Right ventricle myocardium superior (tissue), 1 donor: Measurements from ENCODE around the gene VWA7. TPM values are rescaled to one million over a fixed set of nuclear protein-coding genes. Genes with fewer than 3 reads are reported as not detected.
"Not testable (repeated sequence)": the region's sequence is repeated elsewhere in the genome, so short reads cannot be mapped to it uniquely, and the experiment has no call there.

Experiments
- ATAC-seq: fragments of 200-7000 bp; cut with Tn5 transposase; one replicate; pipeline ENCODE4 v1.9.1; 2020; ENCODE audit warnings: mild to moderate bottlenecking; ENCODE audit not compliant: poor library complexity
- DNase-seq: peaks from one replicate; pipeline ENCODE4 v3.0.0-alpha.2; 2020
- intact Hi-C: fragments of 100-400 bp; cut with DNase I; formaldehyde crosslinking; loops from one replicate; pipeline ENCODE4 v1.11.2; 2022
- long read RNA-seq: library from polyadenylated mRNA; unstranded; transcript quantifications from one replicate; pipeline ENCODE4 v2.0.0, GENCODE V29; 2021
- total RNA-seq: library from RNA; stranded (reverse); fragmentation: NEBNext Ultra II Directional; extraction: Animal tissue kit (Norgen Biotek cat#: 25700); gene quantifications from one replicate; pipeline ENCODE4 v1.2.1, GENCODE V29; 2021
- donor health status: DM: no; HTN: yes; CAD: no; lungs with severe emphysema.

Gene VWA7, protein sequence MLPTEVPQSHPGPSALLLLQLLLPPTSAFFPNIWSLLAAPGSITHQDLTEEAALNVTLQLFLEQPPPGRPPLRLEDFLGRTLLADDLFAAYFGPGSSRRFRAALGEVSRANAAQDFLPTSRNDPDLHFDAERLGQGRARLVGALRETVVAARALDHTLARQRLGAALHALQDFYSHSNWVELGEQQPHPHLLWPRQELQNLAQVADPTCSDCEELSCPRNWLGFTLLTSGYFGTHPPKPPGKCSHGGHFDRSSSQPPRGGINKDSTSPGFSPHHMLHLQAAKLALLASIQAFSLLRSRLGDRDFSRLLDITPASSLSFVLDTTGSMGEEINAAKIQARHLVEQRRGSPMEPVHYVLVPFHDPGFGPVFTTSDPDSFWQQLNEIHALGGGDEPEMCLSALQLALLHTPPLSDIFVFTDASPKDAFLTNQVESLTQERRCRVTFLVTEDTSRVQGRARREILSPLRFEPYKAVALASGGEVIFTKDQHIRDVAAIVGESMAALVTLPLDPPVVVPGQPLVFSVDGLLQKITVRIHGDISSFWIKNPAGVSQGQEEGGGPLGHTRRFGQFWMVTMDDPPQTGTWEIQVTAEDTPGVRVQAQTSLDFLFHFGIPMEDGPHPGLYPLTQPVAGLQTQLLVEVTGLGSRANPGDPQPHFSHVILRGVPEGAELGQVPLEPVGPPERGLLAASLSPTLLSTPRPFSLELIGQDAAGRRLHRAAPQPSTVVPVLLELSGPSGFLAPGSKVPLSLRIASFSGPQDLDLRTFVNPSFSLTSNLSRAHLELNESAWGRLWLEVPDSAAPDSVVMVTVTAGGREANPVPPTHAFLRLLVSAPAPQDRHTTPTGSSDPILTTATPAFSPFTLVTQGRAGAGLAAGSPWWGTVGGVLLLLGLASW
- 9.5 TPM for total RNA-seq
- long read RNA-seq = 0 reads

DNA sequence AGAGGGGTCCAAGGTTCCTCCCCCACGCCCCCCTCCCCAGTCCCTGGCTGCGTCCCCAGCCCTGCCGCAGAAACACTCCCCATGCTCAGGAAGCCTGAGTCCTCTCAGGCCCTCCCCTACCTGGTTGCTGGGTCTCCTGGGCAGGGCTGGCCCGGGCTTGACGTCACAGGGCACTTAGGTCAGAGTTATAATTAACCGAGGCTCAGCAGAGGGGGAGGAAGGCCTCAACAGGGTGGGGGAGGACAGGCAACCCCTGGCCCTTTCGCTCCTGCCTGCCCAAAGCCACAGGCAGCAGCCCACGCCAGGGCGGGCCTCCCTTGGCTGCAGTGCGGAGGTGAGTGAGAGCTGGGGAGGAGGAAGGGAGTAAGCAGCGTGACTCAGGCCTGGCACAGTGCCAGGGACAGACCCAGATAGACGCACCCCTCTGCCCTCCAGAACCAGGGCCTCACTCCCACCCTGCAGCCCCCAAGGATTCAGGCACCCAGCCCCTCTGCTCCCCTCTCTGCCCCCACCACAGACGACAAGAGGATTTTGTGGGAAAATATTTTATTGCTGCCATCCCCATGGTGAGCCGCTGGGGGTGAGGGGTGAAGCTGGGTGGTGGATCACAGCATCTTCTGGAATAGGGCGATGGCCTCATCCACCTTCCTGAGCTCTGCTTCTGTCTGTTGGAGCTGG, at the start of gene VWA7:
TSS of gene VWA7 (minus strand) at position 340 of the 678 bp plus-strand sequence. CDS start 549 bp downstream, outside the sequence.
- ATAC-seq = peak; percentile 91
- peak; percentile 80 for DNase-seq
- intact Hi-C loops = loop anchor here (10.0 kb wide), 1 partner anchor 92 kb away; the partner anchor contains the start of gene LY6G5C

DNA sequence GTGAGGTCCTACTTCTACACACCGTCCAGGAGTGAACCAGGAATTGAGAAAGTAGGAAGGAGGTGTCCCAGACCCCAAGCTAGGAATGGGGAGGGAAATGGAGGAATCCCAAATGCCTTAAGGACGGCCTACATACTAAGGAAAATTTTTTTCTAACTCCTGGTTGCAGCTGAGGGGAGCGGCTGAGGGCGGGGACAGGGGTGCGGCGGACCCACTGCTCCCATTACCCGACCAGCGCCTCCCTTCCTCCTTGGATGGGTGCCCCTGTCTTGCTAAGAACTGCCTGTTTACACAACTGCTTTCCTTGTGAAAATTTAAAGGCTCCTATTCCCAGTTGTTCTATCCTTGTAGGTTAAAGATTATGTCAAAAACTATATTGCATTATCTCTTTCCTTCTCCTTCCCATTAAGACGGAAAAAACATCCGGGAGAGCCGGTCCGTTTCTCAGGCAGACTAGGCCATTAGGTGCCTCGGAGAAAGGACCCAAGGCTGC, 49.7 kb upstream of the VWA7 start:
- DNase-seq (peak; percentile 93), ATAC-seq (peak; percentile 52)
- intact Hi-C loops = no loop called here

DNA sequence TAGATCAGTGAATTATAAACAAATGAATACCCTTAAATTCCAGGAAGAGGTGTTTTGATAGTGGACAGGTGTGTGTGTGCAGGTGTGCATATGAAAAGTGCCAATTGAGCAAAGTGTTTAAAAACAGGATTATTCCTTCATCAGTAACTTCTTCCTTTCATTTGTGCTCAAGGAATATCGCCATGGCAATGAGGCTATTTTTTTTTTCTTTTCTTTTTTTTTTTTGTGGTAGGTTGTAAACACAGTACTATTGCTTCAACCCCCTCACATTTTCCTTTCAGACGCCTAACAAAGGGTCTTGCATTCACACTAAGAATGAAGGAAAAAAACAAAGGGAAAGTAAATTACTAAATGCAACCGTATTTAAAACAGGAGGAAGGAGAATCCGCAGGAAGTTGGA, 48.4 kb upstream of the VWA7 start:
- no peak for DNase-seq
- no peak for ATAC-seq
- intact Hi-C loops = no loop called here

DNA sequence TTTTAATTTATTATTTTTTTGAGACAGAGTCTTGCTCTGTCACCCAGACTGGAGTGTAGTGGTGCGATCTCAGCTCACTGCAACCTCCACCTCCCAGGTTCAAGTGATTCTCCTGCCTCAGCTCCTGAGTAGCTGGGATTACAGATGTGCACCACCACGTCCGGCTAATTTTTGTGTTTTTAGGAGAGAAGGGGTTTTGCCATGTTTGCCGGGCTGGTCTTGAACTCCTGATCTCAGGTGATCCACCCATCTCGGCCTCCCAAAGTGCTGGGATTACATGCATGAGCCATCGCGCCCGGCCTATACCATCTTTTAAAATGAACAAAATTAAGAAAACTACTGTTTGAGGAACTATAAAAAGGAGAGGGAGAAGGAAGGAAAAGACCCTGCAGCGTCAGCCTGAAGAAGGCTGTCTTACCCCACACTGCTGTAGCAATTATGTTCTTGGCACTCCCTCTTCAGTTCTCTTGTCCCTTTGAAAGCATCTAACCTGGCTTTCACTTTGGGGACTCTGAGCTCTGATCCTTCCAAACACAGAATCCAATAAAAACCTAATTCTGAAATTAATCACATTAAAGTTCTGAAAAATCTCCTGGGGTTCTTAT, 46.6 kb upstream of the VWA7 start:
- intact Hi-C loops, DNase-seq, ATAC-seq: not testable (repeated sequence)

DNA sequence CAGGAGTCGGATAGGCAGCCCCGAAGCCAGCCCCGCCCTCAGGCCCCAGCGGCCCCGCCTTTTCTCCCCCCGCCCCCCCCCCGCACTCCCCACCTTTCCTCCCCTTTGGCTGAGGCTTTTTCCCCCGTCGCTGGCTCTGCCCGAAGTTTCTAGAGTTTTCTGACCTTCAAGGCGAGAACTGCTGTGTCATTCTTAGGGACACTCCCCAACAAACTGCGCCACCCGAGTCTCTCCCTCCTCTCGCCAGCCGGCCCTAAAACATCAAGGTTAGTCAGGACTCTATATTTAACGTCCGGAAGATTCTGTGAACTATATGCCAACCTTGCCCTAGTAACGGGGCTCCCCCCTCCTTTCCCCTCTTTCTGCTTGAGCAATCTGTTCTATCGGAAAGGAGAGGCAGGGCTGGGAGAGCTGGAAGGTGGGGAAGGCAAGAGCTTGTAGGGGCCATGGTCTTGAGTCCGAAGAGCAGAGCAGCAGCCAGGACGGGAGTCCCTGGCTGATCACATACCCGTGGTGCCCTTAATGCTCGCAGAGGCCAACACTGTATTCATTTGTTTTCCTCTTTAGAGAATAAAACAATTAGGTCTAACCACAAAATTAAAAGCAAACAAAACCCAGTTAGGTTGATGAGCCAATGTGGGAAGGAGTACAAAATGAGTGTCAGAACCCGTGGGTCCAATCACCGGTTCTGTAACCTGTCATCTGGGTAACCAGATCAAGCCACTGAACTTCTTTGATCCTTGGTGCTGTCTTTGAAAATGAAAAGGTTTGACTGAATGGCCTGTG, 45.1 kb upstream of the VWA7 start:
- intact Hi-C loops = no loop called here
- DNase-seq = peak; percentile 88
- peak; percentile 71 for ATAC-seq

DNA sequence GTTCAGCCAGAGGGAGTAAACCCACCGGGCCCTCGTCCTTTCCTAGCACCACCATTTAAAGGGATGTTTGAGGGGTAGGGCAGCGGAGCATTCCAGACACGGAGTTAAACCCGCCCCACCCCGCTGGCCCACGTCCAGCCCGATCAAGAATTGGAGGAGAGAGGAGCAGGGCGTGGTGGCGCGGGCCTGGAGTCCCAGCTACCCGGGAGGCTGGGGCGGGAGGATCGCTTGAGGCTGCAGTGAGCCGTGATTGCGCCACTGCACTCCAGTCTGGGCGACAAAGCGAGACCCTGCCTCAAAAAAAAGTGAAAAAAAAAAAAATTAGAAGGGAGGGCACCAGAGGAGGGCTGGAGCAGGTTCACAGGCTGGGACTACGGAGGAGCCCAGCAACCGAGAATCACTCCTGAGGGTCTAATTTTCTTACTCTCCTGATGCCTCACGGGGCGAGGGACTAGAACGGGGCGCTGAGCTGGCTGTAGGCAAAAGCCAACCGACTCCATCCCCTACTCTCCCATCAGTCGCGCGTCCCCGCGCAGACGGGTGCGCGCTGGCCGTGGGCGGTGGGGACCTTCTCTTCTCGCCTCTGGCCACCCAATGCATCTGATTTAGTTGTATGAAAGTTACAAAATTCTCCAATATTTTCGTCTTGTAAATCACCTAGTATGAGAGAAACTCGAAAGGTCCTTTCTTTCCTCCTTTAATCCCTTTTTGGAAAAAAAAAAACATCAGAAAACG, 44.3 kb upstream of the VWA7 start:
- ATAC-seq (peak; percentile 51), DNase-seq (peak; percentile 89)
- intact Hi-C loops = no loop called here

DNA sequence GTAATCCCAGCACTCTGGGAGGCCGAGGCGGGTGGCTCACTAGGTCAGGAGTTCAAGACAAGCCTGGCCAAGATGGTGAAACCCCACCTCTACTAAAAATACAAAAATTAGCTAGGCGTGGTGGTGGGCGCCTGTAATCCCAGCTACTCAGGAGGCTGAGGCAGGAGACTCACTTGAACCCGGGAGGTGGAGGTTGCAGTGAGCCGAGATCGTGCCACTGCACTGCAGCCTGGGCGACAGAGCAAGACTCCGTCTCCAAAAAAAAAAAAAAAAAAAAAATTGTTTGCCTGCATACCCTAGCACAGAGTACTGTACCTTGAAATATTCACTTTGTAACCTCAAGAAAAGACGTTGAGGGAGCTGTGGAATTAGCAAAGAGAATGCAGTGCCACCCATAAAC, 43.3 kb upstream of the VWA7 start:
- DNase-seq = peak; percentile 1
- not testable (repeated sequence) for ATAC-seq

DNA sequence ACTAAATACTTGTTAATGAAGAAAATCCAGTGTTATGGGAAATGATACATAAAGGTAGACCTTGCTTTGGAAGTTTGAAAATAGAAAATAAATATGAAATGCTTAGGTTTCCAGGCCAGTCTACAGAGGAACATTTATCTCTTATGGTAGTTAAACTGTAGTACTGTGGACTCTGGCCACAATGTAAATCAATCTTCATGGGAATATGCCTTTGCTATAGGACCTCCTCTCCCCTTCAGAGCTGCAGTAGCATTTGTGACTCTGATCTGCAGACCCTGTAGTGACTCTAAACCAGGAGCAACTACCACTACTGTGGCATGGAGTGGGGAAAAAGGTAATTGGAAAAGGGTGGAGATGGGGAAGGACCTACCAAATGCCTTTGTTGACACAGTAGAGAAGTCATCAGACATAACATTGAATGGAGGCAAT, 42.8 kb upstream of the VWA7 start:
- ATAC-seq (no peak), DNase-seq (no peak)
- intact Hi-C loops = no loop called here

More for the DNA sequence above, 43.3 kb upstream of the VWA7 start:
- intact Hi-C loops = not testable (repeated sequence)

DNA sequence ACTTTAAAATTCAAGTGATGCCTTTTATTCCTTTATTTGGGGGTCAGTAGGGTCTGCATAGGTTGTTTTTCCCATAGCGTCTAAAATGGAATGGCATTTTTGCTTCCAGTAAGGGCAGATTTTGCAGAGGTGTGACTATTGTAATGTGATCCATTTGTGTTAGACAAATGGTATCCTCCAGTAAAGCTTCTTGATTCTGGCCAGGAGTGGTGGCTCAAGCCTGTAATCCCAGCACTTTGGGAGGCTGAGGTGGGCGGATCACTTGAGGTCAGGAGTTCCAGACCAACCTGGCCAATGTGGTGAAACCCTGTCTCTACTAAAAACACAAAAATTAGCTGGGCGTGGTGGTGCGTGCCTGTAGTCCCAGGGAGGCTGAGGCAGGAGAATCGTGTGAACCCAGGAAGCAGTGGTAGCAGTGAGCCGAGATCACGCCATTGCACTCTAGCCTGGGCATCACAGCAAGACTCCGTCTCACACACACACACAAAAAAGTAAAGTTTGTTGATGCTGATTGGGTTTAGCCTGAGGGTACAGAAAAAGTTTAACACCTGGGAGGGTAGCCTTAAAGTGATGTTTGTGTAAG, 40.9 kb upstream of the VWA7 start:
- intact Hi-C loops, ATAC-seq: not testable (repeated sequence)

DNA sequence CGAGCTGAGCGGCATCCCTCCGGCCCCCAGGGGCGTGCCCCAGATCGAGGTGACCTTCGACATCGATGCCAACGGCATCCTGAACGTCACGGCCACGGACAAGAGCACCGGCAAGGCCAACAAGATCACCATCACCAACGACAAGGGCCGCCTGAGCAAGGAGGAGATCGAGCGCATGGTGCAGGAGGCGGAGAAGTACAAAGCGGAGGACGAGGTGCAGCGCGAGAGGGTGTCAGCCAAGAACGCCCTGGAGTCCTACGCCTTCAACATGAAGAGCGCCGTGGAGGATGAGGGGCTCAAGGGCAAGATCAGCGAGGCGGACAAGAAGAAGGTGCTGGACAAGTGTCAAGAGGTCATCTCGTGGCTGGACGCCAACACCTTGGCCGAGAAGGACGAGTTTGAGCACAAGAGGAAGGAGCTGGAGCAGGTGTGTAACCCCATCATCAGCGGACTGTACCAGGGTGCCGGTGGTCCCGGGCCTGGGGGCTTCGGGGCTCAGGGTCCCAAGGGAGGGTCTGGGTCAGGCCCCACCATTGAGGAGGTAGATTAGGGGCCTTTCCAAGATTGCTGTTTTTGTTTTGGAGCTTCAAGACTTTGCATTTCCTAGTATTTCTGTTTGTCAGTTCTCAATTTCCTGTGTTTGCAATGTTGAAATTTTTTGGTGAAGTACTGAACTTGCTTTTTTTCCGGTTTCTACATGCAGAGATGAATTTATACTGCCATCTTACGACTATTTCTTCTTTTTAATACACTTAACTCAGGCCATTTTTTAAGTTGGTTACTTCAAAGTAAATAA, 40.2 kb upstream of the VWA7 start:
- DNase-seq, intact Hi-C loops, ATAC-seq: not testable (repeated sequence)

More for the DNA sequence above, 40.9 kb upstream of the VWA7 start:
- not testable (repeated sequence) for DNase-seq

DNA sequence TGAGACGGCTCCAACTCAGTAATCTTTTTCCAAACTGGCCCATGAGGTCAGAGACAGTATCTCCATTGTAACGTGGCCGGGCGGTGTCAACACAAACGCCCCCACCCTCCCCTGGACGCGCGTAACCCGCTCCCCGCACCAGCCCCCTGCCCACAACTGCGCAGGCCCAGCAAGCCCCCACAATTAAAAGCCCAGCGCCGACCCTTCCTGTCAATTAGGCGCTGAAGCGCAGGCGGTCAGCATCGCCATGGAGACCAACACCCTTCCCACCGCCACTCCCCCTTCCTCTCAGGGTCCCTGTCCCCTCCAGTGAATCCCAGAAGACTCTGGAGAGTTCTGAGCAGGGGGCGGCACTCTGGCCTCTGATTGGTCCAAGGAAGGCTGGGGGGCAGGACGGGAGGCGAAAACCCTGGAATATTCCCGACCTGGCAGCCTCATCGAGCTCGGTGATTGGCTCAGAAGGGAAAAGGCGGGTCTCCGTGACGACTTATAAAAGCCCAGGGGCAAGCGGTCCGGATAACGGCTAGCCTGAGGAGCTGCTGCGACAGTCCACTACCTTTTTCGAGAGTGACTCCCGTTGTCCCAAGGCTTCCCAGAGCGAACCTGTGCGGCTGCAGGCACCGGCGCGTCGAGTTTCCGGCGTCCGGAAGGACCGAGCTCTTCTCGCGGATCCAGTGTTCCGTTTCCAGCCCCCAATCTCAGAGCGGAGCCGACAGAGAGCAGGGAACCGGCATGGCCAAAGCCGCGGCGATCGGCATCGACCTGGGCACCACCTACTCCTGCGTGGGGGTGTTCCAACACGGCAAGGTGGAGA, 38.1 kb upstream of the VWA7 start, which contains the start of the genes HSPA1A and HSPA1L:
TSS of gene HSPA1A (plus strand) at position 519 of the 814 bp plus-strand sequence. CDS start at position 733, 214 bp downstream.
TSS of gene HSPA1L (minus strand) at position 259 of the 814 bp plus-strand sequence. CDS start 3,311 bp downstream, outside the sequence.
- intact Hi-C loops = no loop called here

DNA sequence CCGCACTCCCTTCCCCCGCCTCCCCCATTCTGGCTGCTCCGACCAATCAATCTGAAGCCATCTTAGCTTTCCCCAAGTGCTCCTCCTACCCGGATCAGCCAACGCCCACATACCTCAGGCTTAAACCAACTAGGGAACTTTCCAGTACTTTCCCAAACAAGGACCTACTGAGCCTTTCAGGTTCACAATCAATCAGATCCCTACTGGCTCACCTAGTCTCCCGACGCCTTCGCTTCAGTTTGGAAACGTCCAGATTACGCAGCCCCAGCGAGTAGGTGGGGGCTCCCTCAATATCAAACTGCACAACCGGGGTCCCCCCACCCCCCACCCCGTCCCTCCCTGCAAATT, 37.5 kb upstream of the VWA7 start:
- ATAC-seq = peak; percentile 83
- DNase-seq = peak; percentile 96
- intact Hi-C loops = no loop called here

More for the DNA sequence above, 38.1 kb upstream of the VWA7 start, which contains the start of the genes HSPA1A and HSPA1L:
- DNase-seq (peak; percentile 95), ATAC-seq (peak; percentile 82)

DNA sequence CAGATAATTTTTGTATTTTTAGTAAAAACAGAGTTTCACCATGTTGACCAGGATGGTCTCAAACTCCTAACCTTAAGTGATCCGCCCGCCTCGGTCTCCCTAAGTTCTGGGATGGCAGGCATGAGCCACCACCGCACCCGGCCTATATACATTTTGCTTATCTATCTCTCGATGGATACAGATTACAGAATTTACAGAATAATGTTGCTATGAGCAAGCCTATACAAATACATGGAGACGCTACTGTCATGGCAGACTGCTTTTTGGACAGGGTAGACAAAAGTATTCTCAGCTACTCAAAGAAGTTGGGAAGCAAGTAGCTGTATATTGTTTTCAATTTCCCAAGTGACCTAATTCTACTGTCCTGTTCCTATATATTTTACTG, 36.3 kb upstream of the VWA7 start:
- intact Hi-C loops = no loop called here
- no peak for ATAC-seq
- DNase-seq = no peak

DNA sequence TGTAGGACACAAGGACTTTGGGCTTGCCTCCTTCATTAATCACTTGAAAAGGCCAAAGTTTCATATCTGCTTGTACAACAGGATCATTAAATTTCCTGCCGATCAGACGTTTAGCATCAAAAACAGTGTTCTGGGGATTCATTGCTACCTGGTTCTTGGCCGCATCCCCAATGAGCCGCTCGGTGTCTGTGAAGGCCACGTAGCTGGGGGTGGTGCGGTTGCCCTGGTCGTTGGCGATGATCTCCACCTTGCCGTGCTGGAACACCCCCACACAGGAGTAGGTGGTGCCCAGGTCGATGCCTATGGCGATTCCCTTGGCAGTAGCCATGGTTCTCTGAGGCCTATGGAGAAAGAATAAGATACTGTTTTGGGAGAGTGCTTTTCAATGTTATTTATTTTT, 34.5 kb upstream of the VWA7 start:
- ATAC-seq (no peak), DNase-seq (no peak)
- intact Hi-C loops = no loop called here

DNA sequence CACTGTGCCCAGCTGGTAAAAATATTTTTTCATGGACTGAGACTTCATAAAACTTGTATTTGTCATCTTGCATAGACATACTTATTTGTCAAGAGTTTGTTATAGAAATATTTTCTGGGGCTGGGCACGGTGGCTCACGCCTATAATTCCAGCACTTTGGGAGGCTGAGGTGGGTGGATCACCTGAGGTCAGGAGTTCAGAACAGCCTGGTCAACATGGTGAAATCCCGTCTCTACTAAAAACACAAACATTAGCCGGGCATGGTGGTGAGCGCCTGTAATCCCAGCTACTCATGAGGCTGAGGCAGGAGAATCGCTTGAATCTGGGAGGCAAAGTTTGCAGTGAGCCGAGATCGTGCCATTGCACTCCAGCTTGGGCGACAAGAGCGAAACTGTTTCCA, 31.5 kb upstream of the VWA7 start:
- ATAC-seq, DNase-seq, intact Hi-C loops: not testable (repeated sequence)
